ENCODE data around the gene SLC45A1. TPM values are rescaled to one million over a fixed set of nuclear protein-coding genes. Genes with fewer than 3 reads are reported as not detected.
A peak's percentile ranks its signal among the peaks of the same experiment; 100 is the strongest.

The SLC45A1 gene
- total RNA-seq, 4 donors from 2014 or later: 5.4 to 15.1 (median 7.6) TPM

- H3K27me3 ChIP-seq: no peaks in the 10 kb centered on the region
- DNase-seq (ENCODE audit: low spot score in 2 of 2): no peak
- H3K27ac ChIP-seq: no peak overlapping the region
- H3K4me1 ChIP-seq: peaks cover 0 to 2% (median under 1%) of the 10 kb centered on the region in 4 donors
- no peak overlapping the region for H3K4me3 ChIP-seq
- H3K36me3 ChIP-seq: peaks cover 0 to 58% (median 0%) of the 10 kb centered on the region in 3 donors
- no peak for TF ChIP-seq EP300 (IDR thresholded peaks at IDR 0.05)
- no peaks in the 10 kb centered on the region for H3K9me3 ChIP-seq
- WGBS, 2 donors: 90 to 98% methylated on average over 18 of the region's 25 CpGs
Observed at GRCh38 chr1:8337776-8338525, 20.0 kb downstream of the SLC45A1 start.

- Histone ChIP-seq H3K27me3 (no peaks in the 10 kb centered on the region), H3K4me3 (no peak overlapping the region), H3K27ac (no peak overlapping the region), H3K36me3 (peaks cover 0 to 51% (median 0%) of the 10 kb centered on the region in 3 donors), H3K4me1 (peaks cover 0 to 7% (median 2%) of the 10 kb centered on the region in 4 donors), H3K9me3 (no peaks in the 10 kb centered on the region)
- WGBS, 2 donors: 94 to 96% methylated on average over 26 of the region's 26 CpGs
- no peak for TF ChIP-seq POLR2A (IDR thresholded peaks at IDR 0.05)
- TF ChIP-seq EP300 (IDR thresholded peaks at IDR 0.05): no peak
- no peak for TF ChIP-seq CTCF (IDR thresholded peaks at IDR 0.05)
- no peak for DNase-seq (ENCODE audit: low spot score in 2 of 2)
Observed at GRCh38 chr1:8338526-8339202, 20.8 kb downstream of the SLC45A1 start.

- peaks cover 0 to 46% (median 0%) of the 10 kb centered on the region in 3 donors for H3K36me3 ChIP-seq
- peaks cover 0 to 12% (median 6%) of the 10 kb centered on the region in 4 donors for H3K4me1 ChIP-seq
- no peak overlapping the region for H3K4me3 ChIP-seq
- H3K27ac ChIP-seq: no peak overlapping the region
- DNase-seq (ENCODE audit: low spot score in 2 of 2): no peak
- 94 to 95% methylated on average over 10 to 11 of the region's 13 CpGs for WGBS, 2 donors
- TF ChIP-seq EP300 (IDR thresholded peaks at IDR 0.05) (no peak), CTCF (IDR thresholded peaks at IDR 0.05) (no peak), POLR2A (IDR thresholded peaks at IDR 0.05) (no peak)
- no peaks in the 10 kb centered on the region for H3K27me3 ChIP-seq
- H3K9me3 ChIP-seq: no peaks in the 10 kb centered on the region
Observed at GRCh38 chr1:8339203-8339600, 21.3 kb downstream of the SLC45A1 start.

- Histone ChIP-seq H3K4me3 (no peak overlapping the region), H3K27me3 (no peaks in the 10 kb centered on the region), H3K4me1 (peaks cover 0 to 13% (median 6%) of the 10 kb centered on the region in 4 donors), H3K36me3 (peaks cover 0 to 36% (median 0%) of the 10 kb centered on the region in 3 donors), H3K27ac (no peak overlapping the region), H3K9me3 (no peaks in the 10 kb centered on the region)
- DNase-seq (ENCODE audit: low spot score in 2 of 2): no peak
- WGBS, 2 donors: 85 to 87% methylated on average over 6 of the region's 6 CpGs
- TF ChIP-seq CTCF (IDR thresholded peaks at IDR 0.05) (no peak), POLR2A (IDR thresholded peaks at IDR 0.05) (no peak), EP300 (IDR thresholded peaks at IDR 0.05) (no peak)
Observed at GRCh38 chr1:8340448-8340847, 22.5 kb downstream of the SLC45A1 start.

- WGBS, 2 donors: 79 to 84% methylated on average over 10 of the region's 10 CpGs
- no peak for TF ChIP-seq POLR2A (IDR thresholded peaks at IDR 0.05)
- TF ChIP-seq CTCF (IDR thresholded peaks at IDR 0.05): no peak
- TF ChIP-seq EP300 (IDR thresholded peaks at IDR 0.05): no peak
Observed at GRCh38 chr1:8342325-8342724, 24.4 kb downstream of the SLC45A1 start.

More at GRCh38 chr1:8342325-8342724, 24.4 kb downstream of the SLC45A1 start:
- Histone ChIP-seq H3K4me1 (peaks cover 0 to 13% (median 6%) of the 10 kb centered on the region in 4 donors), H3K36me3 (peaks cover 0 to 22% (median 0%) of the 10 kb centered on the region in 3 donors), H3K27ac (peak overlapping the region in 2 of 4 donors; percentile 84 to 86), H3K9me3 (no peaks in the 10 kb centered on the region), H3K27me3 (no peaks in the 10 kb centered on the region), H3K4me3 (no peak overlapping the region)
- no peak for DNase-seq (ENCODE audit: low spot score in 2 of 2)
